Type B pancreatic cell (in vitro differentiated cells): ENCODE measurements around the gene CIB2. TPM values are rescaled to one million over a fixed set of nuclear protein-coding genes. Genes with fewer than 3 reads are reported as not detected.

Source experiments
- DNase-seq: peaks from one replicate; pipeline ENCODE4 v3.0.0; 2021; ENCODE audit warnings: mixed read lengths; ENCODE audit not compliant: unreplicated experiment; ENCODE audit errors: extremely low spot score
- H3K27ac Mint-ChIP-seq: 2 replicates; pipeline ENCODE4 v1.8.0; 2021; ENCODE audit warnings: mild to moderate bottlenecking, mixed read lengths
- H3K27me3 Mint-ChIP-seq: 2 replicates; pipeline ENCODE4 v1.8.0; 2021; ENCODE audit warnings: mixed read lengths
- H3K36me3 Mint-ChIP-seq: 2 replicates; pipeline ENCODE4 v1.8.0; 2021; ENCODE audit warnings: mixed read lengths
- H3K4me1 Mint-ChIP-seq: one replicate; pipeline ENCODE4 v1.8.0; 2021; ENCODE audit warnings: mixed read lengths; ENCODE audit not compliant: unreplicated experiment
- H3K4me3 Mint-ChIP-seq: 2 replicates; pipeline ENCODE4 v1.8.0; 2021; ENCODE audit warnings: mild to moderate bottlenecking, mixed read lengths
- H3K9me3 Mint-ChIP-seq: 2 replicates; pipeline ENCODE4 v1.8.0; 2021; ENCODE audit warnings: mixed read lengths
- total RNA-seq: library from RNA; stranded (reverse); gene quantifications from 2 replicates; pipeline ENCODE4 v1.2.1, GENCODE V29; 2021; ENCODE audit warnings: low replicate concordance
- TF ChIP-seq, protein P1 (sequence below): fragments of 200-600 bp; sonication (generic); conservative IDR thresholded peaks from 2 replicates; pipeline ENCODE4 v1.5.0; 2021; ENCODE audit warnings: antibody characterized with exemption, mild to moderate bottlenecking

CIB2 gene
- total RNA-seq, 1 donor from 2014 or later = 20.1 TPM

GRCh38 chr15:78139578-78139977, 8.3 kb upstream of the CIB2 start:
- Mint-ChIP-seq H3K9me3 (no peaks in the 10 kb centered on the region), H3K4me1 (no peaks in the 10 kb centered on the region), H3K4me3 (no peak overlapping the region), H3K36me3 (no peaks in the 10 kb centered on the region), H3K27me3 (no peaks in the 10 kb centered on the region), H3K27ac (no peak overlapping the region)
- TF ChIP-seq, protein P1, sequence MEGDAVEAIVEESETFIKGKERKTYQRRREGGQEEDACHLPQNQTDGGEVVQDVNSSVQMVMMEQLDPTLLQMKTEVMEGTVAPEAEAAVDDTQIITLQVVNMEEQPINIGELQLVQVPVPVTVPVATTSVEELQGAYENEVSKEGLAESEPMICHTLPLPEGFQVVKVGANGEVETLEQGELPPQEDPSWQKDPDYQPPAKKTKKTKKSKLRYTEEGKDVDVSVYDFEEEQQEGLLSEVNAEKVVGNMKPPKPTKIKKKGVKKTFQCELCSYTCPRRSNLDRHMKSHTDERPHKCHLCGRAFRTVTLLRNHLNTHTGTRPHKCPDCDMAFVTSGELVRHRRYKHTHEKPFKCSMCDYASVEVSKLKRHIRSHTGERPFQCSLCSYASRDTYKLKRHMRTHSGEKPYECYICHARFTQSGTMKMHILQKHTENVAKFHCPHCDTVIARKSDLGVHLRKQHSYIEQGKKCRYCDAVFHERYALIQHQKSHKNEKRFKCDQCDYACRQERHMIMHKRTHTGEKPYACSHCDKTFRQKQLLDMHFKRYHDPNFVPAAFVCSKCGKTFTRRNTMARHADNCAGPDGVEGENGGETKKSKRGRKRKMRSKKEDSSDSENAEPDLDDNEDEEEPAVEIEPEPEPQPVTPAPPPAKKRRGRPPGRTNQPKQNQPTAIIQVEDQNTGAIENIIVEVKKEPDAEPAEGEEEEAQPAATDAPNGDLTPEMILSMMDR = no peak
- DNase-seq = no peak

DNA sequence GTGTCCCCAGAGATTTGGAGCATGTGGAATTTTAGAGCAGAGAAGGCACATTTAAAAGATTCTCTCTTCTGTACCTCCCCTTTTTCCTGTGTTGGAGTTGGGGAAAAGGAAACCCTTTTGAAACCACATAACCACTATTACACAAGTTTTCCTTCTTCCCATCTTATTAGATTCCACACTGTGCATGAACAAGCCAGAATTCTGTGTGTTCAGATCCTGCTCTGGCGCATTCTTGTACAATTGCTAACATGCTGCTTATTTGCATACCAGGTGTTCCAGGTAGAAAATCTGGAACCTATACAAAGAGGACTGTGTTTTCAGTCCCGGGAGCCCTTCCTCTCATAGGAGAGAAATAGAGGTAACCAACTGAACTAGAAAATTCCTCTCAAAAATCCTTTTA, 2.6 kb upstream of the CIB2 start:
- peak overlapping the region; percentile 92 for H3K27ac Mint-ChIP-seq
- no peaks in the 10 kb centered on the region for H3K27me3 Mint-ChIP-seq
- DNase-seq = no peak
- no peaks in the 10 kb centered on the region for H3K9me3 Mint-ChIP-seq
- peaks cover 11% of the 10 kb centered on the region for H3K4me1 Mint-ChIP-seq
- TF ChIP-seq, protein P1 = no peak
- H3K4me3 Mint-ChIP-seq = peak overlapping the region; percentile 56
- H3K36me3 Mint-ChIP-seq = no peaks in the 10 kb centered on the region

DNA sequence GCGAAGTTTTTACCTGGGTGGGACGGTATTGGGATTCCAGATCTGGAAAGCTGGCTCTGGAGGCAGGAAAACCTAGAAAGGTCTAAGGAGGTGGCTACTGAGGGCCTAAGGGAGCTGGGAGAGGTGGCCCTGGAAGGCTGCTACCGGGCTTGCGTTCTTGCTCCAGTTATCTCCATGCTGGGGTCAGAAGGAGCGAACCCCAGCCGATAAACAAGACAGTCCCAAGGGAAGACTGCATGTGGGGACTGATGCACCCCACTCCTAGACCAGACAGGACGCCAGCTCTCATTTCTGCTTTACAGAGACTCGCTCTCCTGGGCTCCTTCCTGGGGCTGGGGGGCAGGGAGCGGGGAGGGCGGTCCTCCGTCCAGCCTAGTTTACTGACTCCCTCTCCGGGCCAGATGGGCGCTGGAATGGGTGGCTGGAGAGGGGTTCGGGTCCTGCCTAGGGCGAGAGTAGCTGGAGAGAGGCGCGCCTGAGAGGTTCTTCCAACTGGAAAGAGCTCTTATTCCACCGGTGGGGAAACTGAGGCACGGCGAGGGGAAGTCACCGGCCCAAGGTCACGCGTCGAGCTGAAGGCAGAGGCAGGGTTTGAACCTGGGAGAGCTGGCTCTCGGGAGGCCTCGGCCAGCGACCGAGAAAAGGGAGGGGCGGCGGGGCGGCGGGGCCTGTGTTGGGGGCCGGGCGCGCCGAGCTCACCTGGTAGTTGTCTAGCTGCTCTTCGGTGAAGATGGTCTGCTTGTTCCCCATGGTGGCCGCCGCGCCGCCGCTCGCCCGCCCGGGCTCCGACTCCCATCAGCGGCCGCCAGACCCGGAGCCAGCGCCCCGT, 565 bp downstream of the CIB2 start:
- Mint-ChIP-seq H3K27ac (peak overlapping the region; percentile 77), H3K9me3 (no peaks in the 10 kb centered on the region), H3K4me3 (peak overlapping the region; percentile 87), H3K27me3 (no peaks in the 10 kb centered on the region), H3K4me1 (peaks cover 19% of the 10 kb centered on the region), H3K36me3 (no peaks in the 10 kb centered on the region)
- DNase-seq = no peak
- TF ChIP-seq, protein P1 = no peak

- H3K9me3 Mint-ChIP-seq = no peaks in the 10 kb centered on the region
- peak overlapping the region; percentile 87 for H3K4me3 Mint-ChIP-seq
- H3K36me3 Mint-ChIP-seq = no peaks in the 10 kb centered on the region
- no peaks in the 10 kb centered on the region for H3K27me3 Mint-ChIP-seq
- TF ChIP-seq, protein P1 = no peak
- no peak for DNase-seq
- peak overlapping the region; percentile 77 for H3K27ac Mint-ChIP-seq
- H3K4me1 Mint-ChIP-seq = peaks cover 19% of the 10 kb centered on the region
These were observed 1.4 kb downstream of the CIB2 start for GRCh38 chr15:78129751-78130287.

GRCh38 chr15:78129077-78129750, 2.0 kb downstream of the CIB2 start:
- Mint-ChIP-seq H3K27me3 (no peaks in the 10 kb centered on the region), H3K9me3 (no peaks in the 10 kb centered on the region), H3K27ac (peak overlapping the region; percentile 77), H3K4me1 (peaks cover 19% of the 10 kb centered on the region), H3K4me3 (peak overlapping the region; percentile 7), H3K36me3 (no peaks in the 10 kb centered on the region)
- TF ChIP-seq, protein P1 = no peak
- DNase-seq = no peak
